Measurements from ENCODE around the gene HMG20B. TPM values are rescaled to one million over a fixed set of nuclear protein-coding genes. Genes with fewer than 3 reads are reported as not detected.

The HMG20B gene
- total RNA-seq, 1 donor from 2014 or later, result 72.9 TPM

DNA sequence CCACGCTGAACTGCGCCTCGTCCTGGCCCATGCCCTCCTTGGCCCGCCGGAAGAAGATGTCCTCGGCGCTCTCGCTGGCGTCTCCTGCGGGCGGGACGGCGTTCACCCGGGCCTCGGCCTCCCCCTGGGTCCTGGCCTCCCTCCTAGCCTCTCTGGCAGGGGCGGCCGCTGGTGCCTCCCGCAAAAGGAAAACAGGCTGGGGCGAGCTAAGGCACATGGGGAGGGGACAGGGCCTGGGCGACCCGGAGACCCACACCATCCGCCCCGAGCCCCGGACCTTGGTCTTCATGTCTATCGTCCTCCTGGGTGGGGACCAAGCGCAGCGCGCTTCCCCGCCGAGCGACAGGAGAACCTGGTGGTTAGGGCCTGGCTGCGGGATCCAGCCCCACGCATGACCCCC is 39.6 kb downstream of the HMG20B start:
- no peak for ATAC-seq
- intact Hi-C loops (cut with DNase I), result loop anchor here (10.0 kb wide), 1 partner anchor 68 kb away; no protein-coding TSS in a partner anchor
- DNase-seq (ENCODE audit: low spot score), result no peak

DNA sequence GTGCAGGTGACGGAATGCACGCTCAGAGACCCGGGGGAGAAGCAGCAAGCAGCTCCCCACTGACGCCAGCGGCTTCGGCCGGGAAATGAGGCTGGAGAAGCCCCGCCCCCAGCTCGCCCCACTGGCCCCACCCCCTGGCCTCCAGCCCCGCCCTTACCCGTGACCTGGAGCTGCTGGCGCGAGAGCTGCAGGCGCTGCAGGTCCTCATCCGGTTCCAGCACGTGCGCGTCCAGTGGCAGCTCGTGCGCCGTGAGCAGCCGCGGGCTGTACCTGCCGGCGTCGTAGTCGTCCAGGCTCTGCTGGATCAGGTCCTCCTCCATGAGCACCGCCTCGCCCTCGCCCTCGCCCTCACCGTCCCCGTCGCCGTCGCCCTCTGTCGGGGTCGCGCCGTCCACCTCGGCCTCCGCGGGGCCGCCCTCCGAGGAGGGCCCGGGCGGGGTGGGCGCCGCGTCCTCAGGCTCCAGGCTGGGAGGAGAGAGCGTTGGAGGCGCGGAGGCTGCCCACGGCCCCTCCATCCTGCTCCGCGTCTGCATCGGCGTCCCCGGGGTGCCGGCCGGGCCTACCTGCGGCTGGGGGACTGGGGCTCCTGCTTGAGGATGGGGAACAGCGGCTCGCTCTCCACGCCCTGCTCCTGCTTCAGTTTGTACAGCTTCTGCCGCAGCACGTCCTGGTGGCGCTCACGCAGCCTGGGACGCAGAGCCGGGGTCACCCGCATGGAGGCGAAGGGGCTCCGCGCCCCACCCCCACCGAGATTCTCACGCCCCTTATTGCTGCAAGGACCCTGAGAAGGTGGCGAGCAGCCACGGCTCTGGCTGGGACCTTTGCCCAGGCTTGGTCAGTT is 40.4 kb downstream of the HMG20B start:
- DNase-seq (ENCODE audit: low spot score) (no peak), ATAC-seq (no peak)
- intact Hi-C loops (cut with DNase I), result loop anchor here (10.0 kb wide), 1 partner anchor 68 kb away; no protein-coding TSS in a partner anchor

GRCh38 chr19:3613818-3614661 is 41.3 kb downstream of the HMG20B start:
- ATAC-seq (no peak), DNase-seq (ENCODE audit: low spot score) (no peak)
- intact Hi-C loops (cut with DNase I), result loop anchor here (10.0 kb wide), 1 partner anchor 69 kb away; no protein-coding TSS in a partner anchor

GRCh38 chr19:3614858-3615505 is 42.2 kb downstream of the HMG20B start:
- DNase-seq (ENCODE audit: low spot score), result no peak
- intact Hi-C loops (cut with DNase I), result loop anchor here (10.0 kb wide), 1 partner anchor 70 kb away; no protein-coding TSS in a partner anchor
- ATAC-seq, result no peak

GRCh38 chr19:3615524-3616135 is 42.9 kb downstream of the HMG20B start:
- no peak for ATAC-seq
- no peak for DNase-seq (ENCODE audit: low spot score)
- intact Hi-C loops (cut with DNase I), result loop anchor here (10.0 kb wide), 1 partner anchor 71 kb away; no protein-coding TSS in a partner anchor

DNA sequence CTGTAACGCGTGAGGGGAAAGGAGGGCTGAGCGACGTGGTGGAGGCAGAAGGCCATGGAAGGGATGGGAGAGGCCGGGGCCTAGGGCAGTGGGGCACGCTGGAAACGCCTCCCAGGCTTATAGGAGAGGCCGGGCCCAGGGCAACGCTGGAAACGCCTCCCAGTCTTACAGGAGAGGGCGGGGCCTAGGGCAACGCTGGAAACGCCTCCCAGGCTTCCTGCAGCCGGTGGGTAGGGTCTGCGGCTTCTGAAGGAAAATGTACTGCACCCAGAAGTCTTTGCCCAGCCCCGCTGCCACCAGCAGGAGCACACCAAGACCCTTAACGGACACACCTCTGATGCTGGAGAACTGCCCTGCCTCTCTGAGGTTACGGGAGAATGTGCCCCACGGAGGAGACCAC is 44.7 kb downstream of the HMG20B start:
- DNase-seq (ENCODE audit: low spot score) (no peak), ATAC-seq (no peak)
- intact Hi-C loops (cut with DNase I), result loop anchor here (10.0 kb wide), 1 partner anchor 73 kb away; no protein-coding TSS in a partner anchor

- intact Hi-C loops (cut with DNase I), result loop anchor here (10.0 kb wide), 1 partner anchor 73 kb away; no protein-coding TSS in a partner anchor
- peak; percentile 89 for DNase-seq (ENCODE audit: low spot score)
- peak; percentile 91 for ATAC-seq
Observed at GRCh38 chr19:3618144-3618810, 45.5 kb downstream of the HMG20B start.

DNA sequence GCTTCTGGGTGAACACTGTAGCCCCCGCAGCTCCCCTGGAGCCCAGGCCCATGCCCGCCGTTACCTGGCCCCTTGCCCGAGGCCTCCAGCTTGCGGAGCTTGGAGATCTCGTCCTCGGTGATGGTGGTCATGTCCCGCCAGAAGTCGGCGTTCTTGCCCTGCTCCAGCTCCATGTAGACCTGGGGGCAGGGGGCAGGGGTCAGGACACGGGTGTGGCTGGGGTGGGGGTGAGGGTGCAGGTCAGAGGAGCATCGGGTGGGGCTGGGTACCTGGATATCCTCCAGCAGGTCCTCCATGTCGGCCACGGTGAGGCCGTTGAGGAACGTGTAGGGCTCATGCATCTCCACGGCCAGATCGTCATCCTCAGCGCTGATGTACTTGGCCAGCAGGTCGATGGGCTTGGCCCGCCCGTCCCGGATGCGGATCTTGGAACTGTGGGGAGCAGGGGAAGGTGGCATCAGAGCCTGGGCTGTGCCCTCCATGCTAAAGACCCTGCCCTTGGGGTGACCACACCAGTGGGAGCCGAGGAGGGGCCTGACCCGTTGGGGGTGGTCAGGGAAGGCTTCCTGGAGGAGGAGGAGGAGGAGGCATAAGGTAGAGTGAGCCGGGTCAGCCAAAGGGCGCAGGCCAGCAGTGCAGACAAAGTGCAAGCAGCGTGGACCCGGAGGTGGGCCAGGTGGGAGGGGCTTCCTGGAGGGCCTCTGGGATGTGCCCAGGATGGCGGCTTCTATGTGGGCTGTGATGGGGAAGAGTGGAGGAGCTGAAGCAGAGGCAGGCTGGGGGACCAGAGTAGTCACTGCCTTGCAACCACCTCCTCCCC is 46.3 kb downstream of the HMG20B start:
- intact Hi-C loops (cut with DNase I), result loop anchor here (10.0 kb wide), 1 partner anchor 74 kb away; no protein-coding TSS in a partner anchor
- ATAC-seq, result no peak
- no peak for DNase-seq (ENCODE audit: low spot score)

GRCh38 chr19:3619631-3620012 is 46.9 kb downstream of the HMG20B start:
- intact Hi-C loops (cut with DNase I), result loop anchor here (10.0 kb wide), 1 partner anchor 75 kb away; no protein-coding TSS in a partner anchor
- DNase-seq (ENCODE audit: low spot score) (no peak), ATAC-seq (no peak)

- ATAC-seq, result no peak
- intact Hi-C loops (cut with DNase I), result no loop called here
- DNase-seq (ENCODE audit: low spot score), result no peak
Observed at GRCh38 chr19:3620145-3620816, 47.5 kb downstream of the HMG20B start.

DNA sequence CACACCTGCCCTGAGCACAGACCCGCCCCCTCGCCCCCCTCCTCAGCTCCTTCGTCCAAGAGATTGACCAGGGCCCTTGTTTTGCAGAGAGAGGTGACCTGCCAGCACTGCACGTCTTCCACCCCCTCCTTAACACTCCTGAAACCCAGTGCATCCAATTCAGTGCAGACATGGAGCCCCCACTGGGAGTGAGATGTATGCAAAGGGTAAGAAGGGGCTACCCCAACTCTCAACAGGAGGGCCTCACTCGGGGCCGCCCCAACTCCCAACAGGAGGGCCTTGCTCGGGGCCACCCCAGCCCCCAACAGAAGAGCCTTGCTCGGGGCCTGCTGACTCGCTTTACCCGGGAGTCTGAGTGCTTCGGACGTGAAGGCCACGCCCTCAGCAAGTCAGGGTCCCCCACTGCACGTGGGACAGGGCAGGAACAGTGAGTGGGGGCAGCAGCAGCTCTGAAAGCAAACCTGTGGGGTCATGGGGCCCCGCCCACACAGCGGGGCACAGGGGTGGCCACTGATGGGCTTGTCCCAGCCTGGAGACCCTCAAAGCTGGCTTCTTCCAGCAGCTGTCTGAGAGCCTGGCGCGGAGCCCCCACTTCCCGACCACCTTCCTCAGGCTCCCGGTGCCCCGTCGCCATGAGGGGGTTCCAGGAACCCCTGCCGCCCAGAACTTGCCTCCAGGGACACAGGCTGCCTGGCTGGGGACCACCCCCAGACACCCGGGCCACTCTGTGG is 48.2 kb downstream of the HMG20B start:
- no peak for DNase-seq (ENCODE audit: low spot score)
- ATAC-seq, result no peak
- intact Hi-C loops (cut with DNase I), result no loop called here

GRCh38 chr19:3621689-3622088 is 48.9 kb downstream of the HMG20B start:
- DNase-seq (ENCODE audit: low spot score) (no peak), ATAC-seq (no peak)
- intact Hi-C loops (cut with DNase I), result loop anchor here (2.0 kb wide), 1 partner anchor 37 kb away; the partner anchor contains the start of gene GIPC3

DNA sequence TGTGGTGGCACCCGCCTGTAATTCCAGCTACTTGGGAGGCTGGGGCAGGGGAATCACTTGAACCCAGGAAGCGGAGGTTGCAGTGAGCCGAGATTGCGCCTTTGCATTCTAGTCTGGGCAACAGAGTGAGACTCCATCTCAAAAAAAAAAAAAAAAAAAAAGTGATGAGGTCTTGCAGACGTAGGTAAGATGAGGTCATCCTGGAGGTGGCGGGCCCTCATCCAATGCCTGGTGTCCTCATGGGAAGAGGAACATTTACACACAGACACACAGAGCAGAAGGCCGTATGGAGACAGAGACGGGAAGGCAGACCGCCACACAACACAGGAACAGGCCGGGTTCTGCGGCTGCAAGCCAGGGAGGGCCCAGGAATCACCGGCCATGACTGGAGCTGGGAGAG is 49.5 kb downstream of the HMG20B start:
- intact Hi-C loops (cut with DNase I), result loop anchor here (2.0 kb wide), 1 partner anchor 37 kb away; the partner anchor contains the start of gene GIPC3
- no peak for DNase-seq (ENCODE audit: low spot score)
- ATAC-seq, result no peak

- DNase-seq (ENCODE audit: low spot score), result no peak
- intact Hi-C loops (cut with DNase I), result loop anchor here (2.0 kb wide), 1 partner anchor 39 kb away; the partner anchor contains the start of gene GIPC3
- ATAC-seq, result no peak
Observed at GRCh38 chr19:3623716-3624115, 51.0 kb downstream of the HMG20B start.

DNA sequence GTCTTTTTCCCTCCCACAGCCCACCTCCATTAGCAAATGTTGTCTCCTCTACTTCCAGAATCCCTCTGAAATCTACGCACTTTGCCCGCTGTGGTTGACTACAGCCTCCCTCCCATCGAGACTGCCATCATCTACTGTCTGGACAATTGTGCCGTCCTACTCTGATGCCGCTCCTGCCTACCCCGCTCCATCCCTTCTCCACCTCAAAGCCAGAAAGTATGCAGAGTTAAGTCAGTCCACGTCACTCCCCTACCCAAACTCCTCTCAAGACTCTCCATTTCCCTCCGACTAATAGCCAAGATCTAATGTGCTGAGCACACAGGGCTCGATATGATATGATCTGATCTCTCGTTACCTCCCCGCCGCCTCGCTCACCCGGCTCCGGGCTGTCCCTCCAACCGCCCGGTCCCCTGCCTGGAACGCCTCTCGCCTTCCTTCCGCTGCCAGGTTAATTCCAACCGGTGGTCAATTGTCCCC is 53.3 kb downstream of the HMG20B start:
- intact Hi-C loops (cut with DNase I), result no loop called here
- DNase-seq (ENCODE audit: low spot score), result no peak
- no peak for ATAC-seq
